K562 (cell line): ENCODE data around the gene BRPF1. TPM values are rescaled to one million over a fixed set of nuclear protein-coding genes. Genes with fewer than 3 reads are reported as not detected.

Source experiments
- ELF1 ChIP-seq: fragments of 200-800 bp; sonication (Bioruptor generic); IDR thresholded peaks from 2 replicates; pipeline ENCODE4 v1.6.1; 2016; ENCODE audit warnings: missing genetic modification characterization, missing compliant biosample characterization
- HOMEZ ChIP-seq: fragments of 250-450 bp; sonication (Bioruptor Pico); IDR thresholded peaks from 2 replicates; pipeline ENCODE4 v1.4.0; 2020; ENCODE audit warnings: mild to moderate bottlenecking, moderate library complexity
- KLF13 ChIP-seq: fragments of 450-650 bp; IDR thresholded peaks from 2 replicates; pipeline ENCODE4 v1.6.1; 2016; ENCODE audit warnings: missing genetic modification characterization, low read depth, mild to moderate bottlenecking, missing compliant biosample characterization, moderate library complexity, borderline replicate concordance
- RBM14 ChIP-seq: fragments of 200-400 bp; formaldehyde crosslinking; IDR thresholded peaks from 2 replicates; pipeline ENCODE4 v1.6.1; 2018; ENCODE audit warnings: low read depth, mild to moderate bottlenecking, low read length, moderate library complexity, borderline replicate concordance; ENCODE audit not compliant: insufficient read depth
- SMAD2 ChIP-seq: fragments of 150-350 bp; IDR thresholded peaks from 2 replicates; pipeline ENCODE4 v1.6.1; 2014; ENCODE audit warnings: low read depth, mild to moderate bottlenecking, low read length
- TAF7 ChIP-seq: fragments of 450-650 bp; IDR thresholded peaks from 2 replicates; pipeline ENCODE4 v1.6.1; 2016; ENCODE audit warnings: missing genetic modification characterization, missing compliant biosample characterization
- TGIF2 ChIP-seq: sonication (generic); formaldehyde crosslinking; IDR thresholded peaks from 2 replicates; pipeline ENCODE4 v1.8.1; 2022; ENCODE audit warnings: mild to moderate bottlenecking, missing genetic modification reagents, moderate library complexity
- ZBTB2 ChIP-seq: fragments of 450-650 bp; IDR thresholded peaks from 2 replicates; pipeline ENCODE4 v1.6.1; 2016; ENCODE audit warnings: antibody characterized with exemption
- ZFP1 ChIP-seq: fragments of 450-650 bp; formaldehyde crosslinking; IDR thresholded peaks from 2 replicates; pipeline ENCODE4 v1.4.0; 2020; ENCODE audit warnings: mild to moderate bottlenecking, mixed read lengths
- ZFX ChIP-seq: sonication (generic); formaldehyde crosslinking; IDR thresholded peaks from 2 replicates; pipeline ENCODE4 v1.8.0; 2022; ENCODE audit warnings: mild to moderate bottlenecking, missing genetic modification reagents, moderate library complexity
- ZNF124 ChIP-seq: sonication (generic); formaldehyde crosslinking; IDR thresholded peaks from 2 replicates; pipeline ENCODE4 v1.8.1; 2022; ENCODE audit warnings: missing genetic modification reagents
- ZNF444 ChIP-seq: fragments of 250-450 bp; sonication (Bioruptor Pico); IDR thresholded peaks from 2 replicates; pipeline ENCODE4 v1.4.0; 2020; ENCODE audit warnings: mild to moderate bottlenecking, moderate library complexity
- ZNF586 ChIP-seq: fragments of 450-650 bp; formaldehyde crosslinking; conservative IDR thresholded peaks from 2 replicates; pipeline ENCODE4 v1.4.0; 2020; ENCODE audit warnings: mild to moderate bottlenecking, moderate library complexity
- polyA plus RNA-seq, 8 experiments: library from polyadenylated mRNA; depleted of rRNA in 4 of 8; stranded (reverse) in 5 of 8; unstranded in 3 of 8; fragments of >200 nt; fragmentation: Nextera tagmentation in 2 of 8; fragmentation: Illumina TruSeq in 1 of 8; extraction: Ambion mirVana in 2 of 8; extraction: Trizol in 1 of 8; gene quantifications; 2 replicates each; pipeline versions ENCODE4 v1.2.1 to v1.2.3, GENCODE V29; 2011 to 2014; ENCODE audit warnings: inconsistent platforms in 1 of 8, missing spikeins in 1 of 8
- total RNA-seq, 7 experiments: library from RNA; depleted of rRNA in 6 of 7; stranded (reverse); fragments of >200 nt in 6 of 7; fragmentation: Illumina TruSeq in 2 of 7; extraction: Trizol in 2 of 7; gene quantifications; 2 replicates each; pipeline versions ENCODE4 v1.2.1 to v1.2.3, GENCODE V29; 2011 to 2021; ENCODE audit warnings: low replicate concordance in 1 of 7
- TF ChIP-seq, protein P1 (sequence below): sonication (generic); formaldehyde crosslinking; IDR thresholded peaks from 2 replicates; pipeline ENCODE4 v1.8.1; 2023; ENCODE audit warnings: mild to moderate bottlenecking, missing genetic modification reagents
- TF ChIP-seq, protein P2 (sequence below): fragments of 250-450 bp; sonication (Bioruptor Pico); IDR thresholded peaks from 2 replicates; pipeline ENCODE4 v1.9.0; 2021; ENCODE audit warnings: mild to moderate bottlenecking, inconsistent platforms
- TF ChIP-seq, protein P3 (sequence below), 2 experiments: fragments of 150-350 bp in 1 of 2; IDR thresholded peaks; 2 replicates each; pipeline ENCODE4 v1.6.1; 2012 to 2016; ENCODE audit warnings: low read depth in 2 of 2, low read length in 2 of 2, mild to moderate bottlenecking in 1 of 2, moderate library complexity in 1 of 2

Gene BRPF1
- total and polyA plus RNA-seq, 9 of the 15 experiments (the other 6 are each of a cell fraction or from before 2014, with no cell fraction given), result 1.1 to 40.2 (median 23.5) TPM

- no peak for TF ChIP-seq HOMEZ (CRISPR knock-in tag)
- TF ChIP-seq ZBTB2, result no peak
- TF ChIP-seq, protein P1, sequence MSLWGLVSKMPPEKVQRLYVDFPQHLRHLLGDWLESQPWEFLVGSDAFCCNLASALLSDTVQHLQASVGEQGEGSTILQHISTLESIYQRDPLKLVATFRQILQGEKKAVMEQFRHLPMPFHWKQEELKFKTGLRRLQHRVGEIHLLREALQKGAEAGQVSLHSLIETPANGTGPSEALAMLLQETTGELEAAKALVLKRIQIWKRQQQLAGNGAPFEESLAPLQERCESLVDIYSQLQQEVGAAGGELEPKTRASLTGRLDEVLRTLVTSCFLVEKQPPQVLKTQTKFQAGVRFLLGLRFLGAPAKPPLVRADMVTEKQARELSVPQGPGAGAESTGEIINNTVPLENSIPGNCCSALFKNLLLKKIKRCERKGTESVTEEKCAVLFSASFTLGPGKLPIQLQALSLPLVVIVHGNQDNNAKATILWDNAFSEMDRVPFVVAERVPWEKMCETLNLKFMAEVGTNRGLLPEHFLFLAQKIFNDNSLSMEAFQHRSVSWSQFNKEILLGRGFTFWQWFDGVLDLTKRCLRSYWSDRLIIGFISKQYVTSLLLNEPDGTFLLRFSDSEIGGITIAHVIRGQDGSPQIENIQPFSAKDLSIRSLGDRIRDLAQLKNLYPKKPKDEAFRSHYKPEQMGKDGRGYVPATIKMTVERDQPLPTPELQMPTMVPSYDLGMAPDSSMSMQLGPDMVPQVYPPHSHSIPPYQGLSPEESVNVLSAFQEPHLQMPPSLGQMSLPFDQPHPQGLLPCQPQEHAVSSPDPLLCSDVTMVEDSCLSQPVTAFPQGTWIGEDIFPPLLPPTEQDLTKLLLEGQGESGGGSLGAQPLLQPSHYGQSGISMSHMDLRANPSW (CRISPR knock-in tag), result no peak
- no peak for TF ChIP-seq TAF7 (tag)
- no peak for TF ChIP-seq RBM14
- TF ChIP-seq ZFP1 (CRISPR knock-in tag), result no peak
- TF ChIP-seq, protein P2, sequence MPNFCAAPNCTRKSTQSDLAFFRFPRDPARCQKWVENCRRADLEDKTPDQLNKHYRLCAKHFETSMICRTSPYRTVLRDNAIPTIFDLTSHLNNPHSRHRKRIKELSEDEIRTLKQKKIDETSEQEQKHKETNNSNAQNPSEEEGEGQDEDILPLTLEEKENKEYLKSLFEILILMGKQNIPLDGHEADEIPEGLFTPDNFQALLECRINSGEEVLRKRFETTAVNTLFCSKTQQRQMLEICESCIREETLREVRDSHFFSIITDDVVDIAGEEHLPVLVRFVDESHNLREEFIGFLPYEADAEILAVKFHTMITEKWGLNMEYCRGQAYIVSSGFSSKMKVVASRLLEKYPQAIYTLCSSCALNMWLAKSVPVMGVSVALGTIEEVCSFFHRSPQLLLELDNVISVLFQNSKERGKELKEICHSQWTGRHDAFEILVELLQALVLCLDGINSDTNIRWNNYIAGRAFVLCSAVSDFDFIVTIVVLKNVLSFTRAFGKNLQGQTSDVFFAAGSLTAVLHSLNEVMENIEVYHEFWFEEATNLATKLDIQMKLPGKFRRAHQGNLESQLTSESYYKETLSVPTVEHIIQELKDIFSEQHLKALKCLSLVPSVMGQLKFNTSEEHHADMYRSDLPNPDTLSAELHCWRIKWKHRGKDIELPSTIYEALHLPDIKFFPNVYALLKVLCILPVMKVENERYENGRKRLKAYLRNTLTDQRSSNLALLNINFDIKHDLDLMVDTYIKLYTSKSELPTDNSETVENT (CRISPR knock-in tag), result no peak
- no peak for TF ChIP-seq KLF13 (tag)
- peak; percentile 60; the same call in 1 of the 2 replicates for TF ChIP-seq ELF1 (tag)
- no peak for TF ChIP-seq ZNF444 (CRISPR knock-in tag)
- no peak for TF ChIP-seq ZNF586
- TF ChIP-seq TGIF2 (CRISPR knock-in tag), result no peak
- TF ChIP-seq ZNF124, result no peak
- TF ChIP-seq ZFX (CRISPR knock-in tag), result no peak
- TF ChIP-seq SMAD2, result no peak
- TF ChIP-seq, protein P3, sequence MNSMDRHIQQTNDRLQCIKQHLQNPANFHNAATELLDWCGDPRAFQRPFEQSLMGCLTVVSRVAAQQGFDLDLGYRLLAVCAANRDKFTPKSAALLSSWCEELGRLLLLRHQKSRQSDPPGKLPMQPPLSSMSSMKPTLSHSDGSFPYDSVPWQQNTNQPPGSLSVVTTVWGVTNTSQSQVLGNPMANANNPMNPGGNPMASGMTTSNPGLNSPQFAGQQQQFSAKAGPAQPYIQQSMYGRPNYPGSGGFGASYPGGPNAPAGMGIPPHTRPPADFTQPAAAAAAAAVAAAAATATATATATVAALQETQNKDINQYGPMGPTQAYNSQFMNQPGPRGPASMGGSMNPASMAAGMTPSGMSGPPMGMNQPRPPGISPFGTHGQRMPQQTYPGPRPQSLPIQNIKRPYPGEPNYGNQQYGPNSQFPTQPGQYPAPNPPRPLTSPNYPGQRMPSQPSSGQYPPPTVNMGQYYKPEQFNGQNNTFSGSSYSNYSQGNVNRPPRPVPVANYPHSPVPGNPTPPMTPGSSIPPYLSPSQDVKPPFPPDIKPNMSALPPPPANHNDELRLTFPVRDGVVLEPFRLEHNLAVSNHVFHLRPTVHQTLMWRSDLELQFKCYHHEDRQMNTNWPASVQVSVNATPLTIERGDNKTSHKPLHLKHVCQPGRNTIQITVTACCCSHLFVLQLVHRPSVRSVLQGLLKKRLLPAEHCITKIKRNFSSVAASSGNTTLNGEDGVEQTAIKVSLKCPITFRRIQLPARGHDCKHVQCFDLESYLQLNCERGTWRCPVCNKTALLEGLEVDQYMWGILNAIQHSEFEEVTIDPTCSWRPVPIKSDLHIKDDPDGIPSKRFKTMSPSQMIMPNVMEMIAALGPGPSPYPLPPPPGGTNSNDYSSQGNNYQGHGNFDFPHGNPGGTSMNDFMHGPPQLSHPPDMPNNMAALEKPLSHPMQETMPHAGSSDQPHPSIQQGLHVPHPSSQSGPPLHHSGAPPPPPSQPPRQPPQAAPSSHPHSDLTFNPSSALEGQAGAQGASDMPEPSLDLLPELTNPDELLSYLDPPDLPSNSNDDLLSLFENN (IDR thresholded peaks at IDR 0.05; ENCODE audit: low read depth in 2 of 2, low read length in 2 of 2), result no peak
Measured at GRCh38 chr3:9715764-9716437, 15.6 kb upstream of the BRPF1 start (continued).
